Lower leg skin (tissue), 3 donors: ENCODE data around the gene PRICKLE1.

Experiments
- POLR2A ChIP-seq, 2 donors: fragments of 450-650 bp; IDR thresholded peaks; one replicate each; pipeline ENCODE4 v1.6.1; 2016 to 2017; ENCODE audit warnings: antibody characterized with exemption in 2 of 2, mild to moderate bottlenecking in 1 of 2, moderate library complexity in 1 of 2
- TF ChIP-seq, protein P1 (sequence below), 3 donors: fragments of 450-650 bp; IDR thresholded peaks; one replicate each; pipeline ENCODE4 v1.5.1; 2016; ENCODE audit warnings: antibody characterized with exemption in 3 of 3, mild to moderate bottlenecking in 3 of 3, moderate library complexity in 2 of 3

DNA sequence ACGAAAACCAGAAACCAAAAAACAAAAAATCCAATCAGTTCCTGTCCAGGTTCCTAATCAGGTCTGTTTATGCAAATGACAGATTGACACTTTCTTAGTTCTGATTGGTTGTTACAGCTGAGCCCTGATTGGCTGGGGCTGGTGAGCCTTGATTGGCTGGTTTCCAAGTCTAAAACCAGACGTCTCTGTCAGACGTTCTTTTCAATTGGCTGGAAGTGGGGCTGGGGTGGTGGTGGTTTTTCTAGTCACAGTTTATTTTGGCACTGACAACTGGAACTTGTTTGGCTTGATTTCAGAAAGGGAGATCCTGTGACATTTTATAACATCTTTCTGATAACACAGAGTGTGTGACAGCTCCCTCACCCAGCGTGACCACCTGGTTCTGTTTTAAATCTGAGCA lies 36.1 kb upstream of the PRICKLE1 start:
- TF ChIP-seq, protein P1, sequence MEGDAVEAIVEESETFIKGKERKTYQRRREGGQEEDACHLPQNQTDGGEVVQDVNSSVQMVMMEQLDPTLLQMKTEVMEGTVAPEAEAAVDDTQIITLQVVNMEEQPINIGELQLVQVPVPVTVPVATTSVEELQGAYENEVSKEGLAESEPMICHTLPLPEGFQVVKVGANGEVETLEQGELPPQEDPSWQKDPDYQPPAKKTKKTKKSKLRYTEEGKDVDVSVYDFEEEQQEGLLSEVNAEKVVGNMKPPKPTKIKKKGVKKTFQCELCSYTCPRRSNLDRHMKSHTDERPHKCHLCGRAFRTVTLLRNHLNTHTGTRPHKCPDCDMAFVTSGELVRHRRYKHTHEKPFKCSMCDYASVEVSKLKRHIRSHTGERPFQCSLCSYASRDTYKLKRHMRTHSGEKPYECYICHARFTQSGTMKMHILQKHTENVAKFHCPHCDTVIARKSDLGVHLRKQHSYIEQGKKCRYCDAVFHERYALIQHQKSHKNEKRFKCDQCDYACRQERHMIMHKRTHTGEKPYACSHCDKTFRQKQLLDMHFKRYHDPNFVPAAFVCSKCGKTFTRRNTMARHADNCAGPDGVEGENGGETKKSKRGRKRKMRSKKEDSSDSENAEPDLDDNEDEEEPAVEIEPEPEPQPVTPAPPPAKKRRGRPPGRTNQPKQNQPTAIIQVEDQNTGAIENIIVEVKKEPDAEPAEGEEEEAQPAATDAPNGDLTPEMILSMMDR (IDR thresholded peaks at IDR 0.05): no peak
- TF ChIP-seq POLR2A (IDR thresholded peaks at IDR 0.05): no peak
